Activated T-helper 1 cell treated with Interleukin-2 at 50 U/mL for 16 hours (primary cell): ENCODE measurements around the gene MT1A.

Experiments
- DNase-seq: peaks from one replicate; pipeline ENCODE4 v3.0.0-alpha.2; 2020; ENCODE audit warnings: low read depth

MT1A gene

DNA sequence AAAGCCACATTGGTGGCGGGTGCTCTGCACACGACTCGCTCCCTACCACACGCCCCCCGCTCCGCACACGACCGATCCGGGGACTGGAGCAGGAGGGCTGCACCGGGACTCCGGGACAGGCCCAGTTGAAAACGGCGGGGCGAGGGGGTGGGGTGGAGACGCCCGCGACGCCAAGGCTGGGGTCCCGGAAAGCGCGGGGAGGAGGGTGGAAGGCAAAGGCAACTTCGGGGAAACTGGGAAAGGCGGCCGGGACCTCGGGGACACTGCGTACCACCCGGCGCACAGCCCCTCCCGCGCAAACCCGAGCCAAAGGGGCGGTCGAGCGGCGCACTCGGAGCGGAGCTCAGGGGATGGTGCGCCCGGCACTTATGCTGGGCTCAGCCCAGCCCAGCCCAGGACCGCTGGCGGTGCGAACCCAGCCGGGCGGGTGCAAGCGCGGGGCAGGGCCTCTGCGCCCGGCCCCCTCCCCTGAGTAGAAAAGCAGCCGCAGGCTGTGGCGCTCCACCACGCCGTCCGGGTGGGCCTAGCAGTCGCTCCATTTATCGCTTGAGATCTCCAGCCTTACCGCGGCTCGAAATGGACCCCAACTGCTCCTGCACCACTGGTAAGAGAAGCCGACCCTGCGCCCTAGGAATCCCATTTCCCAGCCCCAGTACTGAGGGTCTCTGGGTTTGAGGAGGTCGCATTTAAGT lies 6.2 kb upstream of the MT1A start, which contains the start of gene MT1M:
MT1M (plus strand) TSS at position 504 of the 692 bp plus-strand sequence; CDS start at position 577, 73 bp downstream.
- DNase-seq: no peak

GRCh38 chr16:56632848-56633365 lies 5.6 kb upstream of the MT1A start:
- DNase-seq: no peak

DNA sequence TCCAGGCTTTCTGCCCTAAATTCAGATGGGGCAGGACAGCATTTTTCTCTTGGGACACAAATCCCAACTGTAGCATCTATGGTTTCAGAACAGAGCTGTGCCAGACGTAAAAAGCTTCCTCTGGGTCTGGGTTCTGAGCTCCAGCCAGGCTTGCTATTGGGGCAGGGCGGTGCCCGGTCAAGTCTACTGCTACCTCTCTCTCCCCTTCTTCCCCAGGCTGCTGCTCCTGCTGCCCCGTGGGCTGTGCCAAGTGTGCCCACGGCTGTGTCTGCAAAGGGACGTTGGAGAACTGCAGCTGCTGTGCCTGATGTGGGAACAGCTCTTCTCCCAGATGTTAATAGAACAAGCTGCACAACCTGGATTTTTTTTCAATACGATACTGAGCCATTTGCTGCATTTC lies 4.9 kb upstream of the MT1A start:
- DNase-seq: no peak

GRCh38 chr16:56634715-56635440 lies 3.6 kb upstream of the MT1A start:
- no peak for DNase-seq

- no peak for DNase-seq
Measured at GRCh38 chr16:56635441-56635967, 3.0 kb upstream of the MT1A start.

GRCh38 chr16:56636616-56637413 lies 1.7 kb upstream of the MT1A start:
- no peak for DNase-seq

- no peak for DNase-seq
Measured at GRCh38 chr16:56639045-56639444, 579 bp downstream of the MT1A start.

GRCh38 chr16:56640076-56640475 lies 1.6 kb downstream of the MT1A start:
- no peak for DNase-seq

GRCh38 chr16:56641166-56641565 lies 2.7 kb downstream of the MT1A start:
- DNase-seq: no peak

- peak; percentile 62 for DNase-seq
Measured at GRCh38 chr16:56643080-56643778, 4.8 kb downstream of the MT1A start.

GRCh38 chr16:56643833-56644232 lies 5.4 kb downstream of the MT1A start:
- DNase-seq: no peak

DNA sequence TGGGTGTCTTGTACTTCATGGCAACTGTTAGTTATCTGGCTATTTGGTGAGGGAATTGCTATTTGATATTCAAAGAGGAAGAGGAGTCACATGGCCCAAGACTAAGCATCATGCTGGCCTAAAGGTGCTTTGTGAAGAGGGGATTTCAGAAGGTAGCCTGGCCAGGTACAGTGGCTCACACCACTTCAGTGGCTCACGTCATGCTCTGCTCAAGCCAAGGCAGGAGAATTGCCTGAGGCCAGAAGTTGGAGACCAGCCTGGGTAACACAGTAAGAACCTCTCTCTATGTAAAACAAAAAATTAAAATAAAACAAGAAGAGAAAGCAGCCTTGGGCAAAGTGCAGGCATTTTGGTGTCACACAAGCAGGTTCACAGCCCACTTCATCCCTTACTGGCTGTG lies 6.8 kb downstream of the MT1A start:
- DNase-seq: no peak

DNA sequence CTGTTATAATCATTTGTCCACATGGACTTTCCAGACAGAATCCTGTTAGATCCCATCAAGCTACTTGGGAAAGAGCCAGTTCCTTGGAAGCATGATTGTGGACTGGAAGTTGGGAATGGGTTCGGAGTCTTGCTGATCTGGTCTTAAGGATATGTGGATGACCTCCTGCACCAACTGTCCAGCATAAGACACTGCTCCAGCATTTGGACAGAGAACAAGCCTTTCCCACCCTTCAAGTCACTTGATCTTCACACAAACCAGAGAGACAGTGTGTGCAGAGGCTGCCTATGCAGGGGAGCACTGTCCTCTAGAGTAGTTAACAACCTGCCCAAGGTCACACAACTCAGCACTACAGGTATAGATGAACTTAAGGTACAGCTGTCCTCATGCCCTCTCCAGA lies 7.4 kb downstream of the MT1A start:
- DNase-seq: no peak

DNA sequence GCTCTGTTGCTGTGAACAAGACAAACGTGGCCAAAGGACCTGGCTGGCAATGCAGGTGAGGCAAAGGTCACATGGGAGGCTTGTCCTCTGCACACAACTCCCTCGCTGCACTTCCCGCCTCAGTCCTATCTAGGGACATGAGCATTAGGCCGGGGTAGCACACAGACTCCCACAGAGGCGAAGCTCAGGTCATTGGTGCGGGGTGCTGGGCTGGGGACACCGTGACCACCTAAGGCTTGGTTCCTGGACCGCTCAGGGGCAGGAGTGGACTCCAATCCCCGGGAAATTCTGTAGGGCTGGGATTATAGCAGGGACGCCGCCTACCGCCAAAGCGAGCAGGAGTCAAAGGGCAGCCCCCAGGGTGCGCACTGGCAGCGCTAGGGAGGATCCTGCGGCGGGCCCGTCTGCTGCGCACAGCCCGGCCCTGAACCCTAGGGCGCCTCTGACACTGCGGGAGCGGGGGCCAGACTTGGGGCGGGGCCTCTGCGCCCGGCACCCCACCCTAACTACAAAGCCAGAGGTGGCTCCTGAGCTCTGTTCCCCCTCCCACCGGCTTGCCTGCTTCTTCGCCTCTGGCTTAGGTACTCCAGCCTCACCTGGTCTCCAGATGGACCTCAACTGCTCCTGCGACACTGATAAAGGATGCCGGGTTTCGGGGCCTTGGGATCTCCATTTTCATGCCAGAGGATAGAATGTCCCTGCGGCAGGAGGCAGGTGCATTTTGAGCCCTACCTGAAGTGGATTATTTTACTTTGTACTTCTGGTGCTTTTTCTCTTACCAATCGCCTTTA lies 9.4 kb downstream of the MT1A start:
- DNase-seq: no peak

- DNase-seq: no peak
Measured at GRCh38 chr16:56649271-56649670, 10.8 kb downstream of the MT1A start.

GRCh38 chr16:56649820-56650219 lies 11.4 kb downstream of the MT1A start:
- no peak for DNase-seq

GRCh38 chr16:56651586-56651985 lies 13.1 kb downstream of the MT1A start, which contains the start of gene MT1B:
MT1B (plus strand) TSS chr16:56651886; CDS start chr16:56651954, 68 bp downstream.
- no peak for DNase-seq

GRCh38 chr16:56652600-56652999 lies 14.1 kb downstream of the MT1A start:
- DNase-seq: no peak

DNA sequence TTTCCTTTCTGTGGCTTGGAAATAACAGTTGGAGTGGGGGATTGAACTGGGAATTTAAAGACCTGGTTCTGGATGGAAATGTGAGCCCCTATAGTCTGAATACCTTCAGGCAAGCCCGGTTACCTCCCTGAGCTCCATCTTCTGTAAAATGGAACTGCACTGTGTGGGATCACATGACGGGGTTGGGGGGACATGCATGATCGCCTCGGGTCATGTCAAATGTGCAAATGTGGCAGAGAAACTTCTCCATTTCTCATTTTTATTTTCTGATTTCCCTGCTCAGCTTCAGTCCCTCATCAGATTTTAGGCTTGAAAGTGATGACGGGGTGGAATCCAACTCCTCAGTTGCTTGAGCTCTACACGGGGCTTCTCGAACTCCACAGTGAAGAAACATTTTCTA lies 14.8 kb downstream of the MT1A start:
- no peak for DNase-seq

GRCh38 chr16:56657555-56658326 lies 19.3 kb downstream of the MT1A start, which contains the start of gene MT1F:
MT1F (plus strand) TSS chr16:56657959; CDS start chr16:56658059, 100 bp downstream.
- peak; percentile 46 for DNase-seq
